ENCODE data around the gene SPINT1. TPM values are rescaled to one million over a fixed set of nuclear protein-coding genes. Genes with fewer than 3 reads are reported as not detected.
A peak's percentile ranks its signal among the peaks of the same experiment; 100 is the strongest.

The SPINT1 gene
- total and polyA plus RNA-seq, 2 donors (not counting 1 experiment from before 2014, with no cell fraction given) = 14.4 to 21.3 TPM

DNA sequence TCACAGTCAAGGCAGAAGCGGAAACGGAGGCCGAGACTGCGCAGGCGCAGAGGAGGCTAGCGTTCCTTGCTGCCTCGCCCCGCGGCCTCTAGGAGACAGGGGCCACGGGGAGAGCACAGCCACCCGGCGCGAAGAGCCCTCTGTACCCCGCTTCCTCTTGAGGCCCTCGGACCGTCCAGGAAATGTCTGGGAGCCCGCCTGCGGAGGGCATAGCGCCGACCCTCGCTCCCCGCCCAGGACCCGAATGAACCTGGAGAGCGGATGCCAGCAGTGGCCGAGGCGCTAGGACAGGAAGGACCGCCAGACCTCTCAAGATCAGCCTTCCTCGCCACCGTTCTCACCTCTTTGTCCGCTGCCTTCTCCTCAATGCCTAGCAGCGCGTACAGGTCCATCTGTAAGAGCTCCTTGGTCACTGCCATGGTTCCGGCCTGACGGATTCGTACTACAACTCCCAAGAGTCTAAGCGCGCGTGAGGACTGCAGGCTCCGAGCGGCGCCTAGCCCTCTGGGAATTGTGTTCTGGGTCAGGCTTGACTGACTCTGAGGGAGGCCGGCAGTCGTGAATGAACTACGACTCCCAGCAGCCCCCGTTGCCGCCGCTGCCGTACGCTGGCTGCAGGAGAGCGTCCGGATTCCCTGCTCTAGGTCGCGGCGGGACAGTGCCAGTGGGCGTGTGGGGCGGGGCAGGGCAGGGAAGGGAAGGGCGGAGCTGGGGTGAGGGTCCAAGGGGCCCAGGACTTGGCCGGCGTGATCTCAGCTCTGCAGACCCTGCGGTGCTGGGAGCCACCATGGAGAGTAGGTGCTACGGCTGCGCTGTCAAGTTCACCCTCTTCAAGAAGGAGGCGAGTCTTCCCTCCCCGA lies 36.6 kb upstream of the SPINT1 start, which contains the start of the genes DNAJC17 and ZFYVE19:
DNAJC17 (minus strand) TSS at position 446 of the 860 bp plus-strand sequence; CDS start at position 419, 27 bp downstream.
ZFYVE19 (plus strand) TSS at position 62 of the 860 bp plus-strand sequence; CDS start at position 563, 501 bp downstream.
- Mint-ChIP-seq H3K4me3 (peak within 1 kb of the TSS; percentile 99), H3K27ac (peak within 1 kb of the TSS; percentile 98), H3K27me3 (no peaks in the 10 kb centered on the region), H3K9me3 (ENCODE audit: insufficient read depth) (no peaks in the 10 kb centered on the region), H3K4me1 (peaks cover 24% of the 10 kb centered on the region)
- Histone ChIP-seq H3K27ac (ENCODE audit: low read length in 2 of 2) (peak within 1 kb of the TSS; percentile 86 to 95), H3K4me3 (ENCODE audit: control extremely low read depth in 1 of 5, extremely low read depth in 1 of 5, insufficient read depth in 1 of 5, low read depth in 2 of 5, low read length in 4 of 5) (peak within 1 kb of the TSS; percentile 78 to 100 (median 100)), H3K27me3 (replicated peaks in 1 of 4; ENCODE audit: control extremely low read depth in 1 of 4, control insufficient read depth in 3 of 4, insufficient read depth in 4 of 4, low read length in 3 of 4) (no peaks in the 10 kb centered on the region), H3K9me3 (ENCODE audit: control extremely low read depth in 1 of 3, control insufficient read depth in 2 of 3, insufficient read depth in 1 of 3, low read length in 2 of 3) (no peaks in the 10 kb centered on the region), H3K4me1 (ENCODE audit: control insufficient read depth in 2 of 2, insufficient read depth in 2 of 2, low read length in 2 of 2) (peaks cover 12 to 18% of the 10 kb centered on the region in 2 donors), H3K4me2 (replicated peaks; ENCODE audit: low read depth, low read length, poor library complexity, severe bottlenecking) (peak within 1 kb of the TSS; percentile 73), H3K79me2 (ENCODE audit: control insufficient read depth, insufficient read depth, low read length) (peaks cover 59% of the 10 kb centered on the region), H3K9ac (ENCODE audit: low read length) (peak within 1 kb of the TSS; percentile 84), H2AFZ (ENCODE audit: insufficient read depth, low read depth, low read length, poor library complexity, severe bottlenecking) (peak within 1 kb of the TSS; percentile 99), H4K20me1 (ENCODE audit: control insufficient read depth, insufficient read depth, low read length, poor library complexity, severe bottlenecking) (peaks cover 13% of the 10 kb centered on the region), H3K36me3 (replicated peaks in 1 of 2; ENCODE audit: control extremely low read depth in 1 of 2, control insufficient read depth in 1 of 2, extremely low read depth in 1 of 2, insufficient read depth in 2 of 2, low read length in 1 of 2) (peaks cover 0 to 18% of the 10 kb centered on the region in 2 experiments)
- no peak for TF ChIP-seq EZH2 (IDR thresholded peaks at IDR 0.05; ENCODE audit: borderline replicate concordance, insufficient read depth, low read depth, low read length, poor library complexity, severe bottlenecking)
- TF ChIP-seq, protein P1, sequence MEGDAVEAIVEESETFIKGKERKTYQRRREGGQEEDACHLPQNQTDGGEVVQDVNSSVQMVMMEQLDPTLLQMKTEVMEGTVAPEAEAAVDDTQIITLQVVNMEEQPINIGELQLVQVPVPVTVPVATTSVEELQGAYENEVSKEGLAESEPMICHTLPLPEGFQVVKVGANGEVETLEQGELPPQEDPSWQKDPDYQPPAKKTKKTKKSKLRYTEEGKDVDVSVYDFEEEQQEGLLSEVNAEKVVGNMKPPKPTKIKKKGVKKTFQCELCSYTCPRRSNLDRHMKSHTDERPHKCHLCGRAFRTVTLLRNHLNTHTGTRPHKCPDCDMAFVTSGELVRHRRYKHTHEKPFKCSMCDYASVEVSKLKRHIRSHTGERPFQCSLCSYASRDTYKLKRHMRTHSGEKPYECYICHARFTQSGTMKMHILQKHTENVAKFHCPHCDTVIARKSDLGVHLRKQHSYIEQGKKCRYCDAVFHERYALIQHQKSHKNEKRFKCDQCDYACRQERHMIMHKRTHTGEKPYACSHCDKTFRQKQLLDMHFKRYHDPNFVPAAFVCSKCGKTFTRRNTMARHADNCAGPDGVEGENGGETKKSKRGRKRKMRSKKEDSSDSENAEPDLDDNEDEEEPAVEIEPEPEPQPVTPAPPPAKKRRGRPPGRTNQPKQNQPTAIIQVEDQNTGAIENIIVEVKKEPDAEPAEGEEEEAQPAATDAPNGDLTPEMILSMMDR (IDR thresholded peaks at IDR 0.05) = peak; percentile 11
- intact Hi-C loops (cut with micrococcal nuclease) = loop anchor here (1.0 to 5.0 kb wide), 8 partner anchors 37 to 610 kb away; partner anchors contain the start of genes C15orf62, KNL1, RMDN3 and RPUSD2
- under 1% methylated on average over 64 of the region's 64 CpGs for WGBS (ENCODE audit: insufficient coverage)
- POLR2A ChIA-PET = interaction anchor here (0.6 to 1.7 kb wide), 4 partner anchors 37 to 113 kb away, joined by 3 to 7 read pairs (median 4); partner anchors contain the start of genes RAD51, SPINT1 and VPS18
- CTCF ChIA-PET = interaction anchor here (0.9 to 1.6 kb wide), 5 partner anchors 16 to 217 kb away, joined by 3 to 5 read pairs (median 4); no protein-coding TSS in a partner anchor
- DNase-seq (peak; percentile 97), ATAC-seq (ENCODE audit: low read depth) (peak; percentile 96)
